ENCODE measurements around the gene RPL27.
A peak's percentile ranks its signal among the peaks of the same experiment; 100 is the strongest.

Gene RPL27

GRCh38 chr17:43020789-43021740 is 22.8 kb downstream of the RPL27 start:
- DNase-seq, result peak in 35 of 51 donors; percentile 20 to 75 (median 56)

- DNase-seq, result peak in 49 of 51 donors; percentile 16 to 79 (median 56)
Observed at GRCh38 chr17:43021741-43022512, 23.7 kb downstream of the RPL27 start, which contains the start of gene VAT1. TSS of gene VAT1 (minus strand) at chr17:43022385. CDS start at chr17:43022322, 63 bp downstream.

GRCh38 chr17:43024407-43025289 is 26.4 kb downstream of the RPL27 start, which contains the start of gene RND2:
TSS of gene RND2 (plus strand) at chr17:43025231. CDS start at chr17:43025348, 117 bp downstream.
- peak in 50 of 51 donors; percentile 26 to 93 (median 81) for DNase-seq

GRCh38 chr17:43025290-43025657 is 27.1 kb downstream of the RPL27 start:
- peak in 1 of 51 donors; percentile 41 for DNase-seq

- DNase-seq, result peak in 2 of 51 donors; percentile 33 to 40
Observed at GRCh38 chr17:43025766-43026537, 27.7 kb downstream of the RPL27 start.

GRCh38 chr17:43026595-43026994 is 28.4 kb downstream of the RPL27 start:
- no peak for DNase-seq

- no peak for DNase-seq
Observed at GRCh38 chr17:43027091-43028032, 29.1 kb downstream of the RPL27 start.

GRCh38 chr17:43028221-43028861 is 30.1 kb downstream of the RPL27 start:
- no peak for DNase-seq

GRCh38 chr17:43030137-43030767 is 32.0 kb downstream of the RPL27 start:
- peak in 26 of 51 donors; percentile 8 to 64 (median 31) for DNase-seq

- DNase-seq, result no peak
Observed at GRCh38 chr17:43031666-43032065, 33.4 kb downstream of the RPL27 start.

- peak in 18 of 51 donors; percentile 8 to 60 (median 28) for DNase-seq
Observed at GRCh38 chr17:43033948-43034881, 36.0 kb downstream of the RPL27 start.

GRCh38 chr17:43034894-43035293 is 36.7 kb downstream of the RPL27 start:
- DNase-seq, result no peak

- no peak for DNase-seq
Observed at GRCh38 chr17:43039646-43040045, 41.4 kb downstream of the RPL27 start.

- no peak for DNase-seq
Observed at GRCh38 chr17:43040655-43041054, 42.4 kb downstream of the RPL27 start.

- no peak for DNase-seq
Observed at GRCh38 chr17:43042025-43042628, 43.9 kb downstream of the RPL27 start.

GRCh38 chr17:43043307-43043706 is 45.1 kb downstream of the RPL27 start:
- DNase-seq, result no peak
